GM18951 (cell line): ENCODE measurements around the gene WWOX.

Experiments
- POLR2A ChIP-seq: IDR thresholded peaks from 4 replicates; pipeline ENCODE4 v1.6.1; 2011; ENCODE audit warnings: mild to moderate bottlenecking; ENCODE audit not compliant: insufficient read length, insufficient read depth; ENCODE audit errors: extremely low read depth
- in situ Hi-C: fragments of 300-500 bp; cut with MboI; formaldehyde crosslinking; loops from one replicate; pipeline ENCODE4 v1.12.0; 2022; ENCODE audit warnings: low sequenced_read_pairs, mixed read lengths, inconsistent platforms; ENCODE audit not compliant: unreplicated experiment

Gene WWOX

DNA sequence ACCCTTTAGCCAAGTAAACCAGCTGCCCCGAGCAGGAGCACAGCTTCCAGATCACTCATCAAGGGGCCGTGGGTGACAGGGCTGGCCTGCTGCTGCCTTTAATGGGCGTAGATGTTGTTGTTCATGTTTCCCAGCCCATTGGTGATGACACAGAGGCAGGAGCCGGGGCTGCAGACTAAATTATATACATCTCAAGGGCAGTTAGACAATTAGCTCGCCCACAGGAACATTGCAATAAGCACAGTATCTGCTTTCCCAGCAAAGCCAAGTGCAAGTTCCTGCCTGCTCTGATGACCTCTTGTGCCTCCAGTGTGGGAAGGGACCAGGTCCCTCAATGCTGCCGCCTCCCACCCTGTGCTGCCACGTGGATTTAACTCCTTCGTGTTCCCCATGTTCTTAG lies 1015.3 kb downstream of the WWOX start:
- in situ Hi-C loops: no loop called here
- TF ChIP-seq POLR2A: no peak

GRCh38 chr16:79121906-79122305 lies 1022.5 kb downstream of the WWOX start:
- in situ Hi-C loops: no loop called here
- TF ChIP-seq POLR2A: no peak

GRCh38 chr16:79122343-79122742 lies 1022.9 kb downstream of the WWOX start:
- no peak for TF ChIP-seq POLR2A
- in situ Hi-C loops: no loop called here

DNA sequence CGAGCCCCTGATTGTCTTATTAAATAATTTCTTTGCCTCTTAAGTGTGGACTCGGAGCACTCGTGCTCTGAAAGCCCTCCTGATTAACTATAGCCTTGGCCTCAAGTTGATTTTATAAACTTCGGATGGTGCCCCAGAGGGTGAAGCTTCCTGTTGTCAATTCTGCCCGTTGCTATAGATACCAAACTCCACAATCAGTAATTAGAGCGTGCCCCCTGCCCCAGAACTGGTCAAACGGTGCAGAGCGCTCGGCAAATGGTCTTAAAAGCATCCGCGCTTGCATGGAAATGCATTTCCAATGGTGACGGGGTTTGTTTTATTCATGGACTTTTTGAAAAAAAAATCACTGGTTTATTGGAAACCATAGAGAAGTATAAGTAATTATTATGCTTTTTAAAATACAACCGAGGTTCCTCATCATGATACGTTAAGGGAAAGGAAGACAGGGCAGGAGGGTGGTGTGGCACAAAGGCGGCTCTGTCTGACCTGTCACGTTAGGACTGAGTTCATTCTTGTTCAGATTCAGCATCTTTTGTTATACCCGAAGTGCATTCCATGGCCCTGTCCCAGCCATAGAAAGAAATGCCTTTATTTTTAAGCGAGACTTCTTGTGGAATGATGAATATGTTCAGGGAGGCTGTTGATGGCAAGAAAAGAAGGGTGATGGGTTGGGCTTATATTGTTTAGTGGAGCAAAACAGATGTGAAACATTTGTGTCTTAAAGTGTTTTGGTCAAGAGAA lies 1024.7 kb downstream of the WWOX start:
- TF ChIP-seq POLR2A: no peak

GRCh38 chr16:79127766-79128165 lies 1028.3 kb downstream of the WWOX start:
- in situ Hi-C loops: no loop called here

More for the DNA sequence above, 1024.7 kb downstream of the WWOX start:
- in situ Hi-C loops: no loop called here

GRCh38 chr16:79128706-79129105 lies 1029.3 kb downstream of the WWOX start:
- TF ChIP-seq POLR2A: no peak
- in situ Hi-C loops: no loop called here

More at GRCh38 chr16:79127766-79128165, 1028.3 kb downstream of the WWOX start:
- no peak for TF ChIP-seq POLR2A

DNA sequence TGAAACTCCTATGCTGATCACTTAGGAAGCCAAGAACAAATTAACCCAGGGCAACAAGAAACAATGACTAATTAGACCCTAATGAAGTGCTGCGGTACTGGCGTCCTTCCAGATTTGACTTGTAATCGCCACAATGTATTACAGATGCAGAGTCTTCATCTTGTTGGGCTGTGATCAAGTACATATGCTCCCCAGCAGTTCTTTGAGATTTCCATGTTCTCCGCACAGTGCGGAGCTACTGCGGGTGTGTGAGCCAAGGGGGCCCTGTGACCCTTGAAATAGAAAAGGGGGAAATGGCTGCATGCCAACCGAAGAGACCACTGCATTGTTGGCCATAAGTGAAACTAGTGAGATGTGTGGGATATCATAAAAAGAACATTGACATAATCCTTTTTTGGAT lies 1031.2 kb downstream of the WWOX start:
- in situ Hi-C loops: no loop called here
- no peak for TF ChIP-seq POLR2A

- in situ Hi-C loops: no loop called here
- TF ChIP-seq POLR2A: no peak
These were observed 1032.0 kb downstream of the WWOX start for GRCh38 chr16:79131321-79132075.

GRCh38 chr16:79132701-79133100 lies 1033.2 kb downstream of the WWOX start:
- TF ChIP-seq POLR2A: no peak
- in situ Hi-C loops: no loop called here

GRCh38 chr16:79134300-79134699 lies 1034.8 kb downstream of the WWOX start:
- in situ Hi-C loops: no loop called here
- no peak for TF ChIP-seq POLR2A

DNA sequence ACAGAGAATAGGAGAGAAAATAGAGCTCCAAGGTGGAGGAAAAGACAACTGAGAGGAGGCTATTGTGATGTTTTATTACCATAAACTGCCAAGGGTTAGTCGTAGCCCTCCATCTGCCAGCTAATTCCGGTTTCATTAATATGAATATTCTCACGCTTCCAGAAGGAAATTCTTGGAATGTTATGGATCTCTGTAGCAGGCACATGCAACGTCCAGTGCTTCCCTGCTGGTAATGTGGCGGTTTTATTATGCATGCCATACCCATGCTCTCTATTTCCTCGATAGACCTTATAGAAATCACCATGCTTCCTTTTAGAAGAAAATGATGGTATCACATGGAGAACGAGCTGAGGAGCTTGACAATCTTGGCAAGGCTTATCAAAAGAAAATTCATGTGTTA lies 1037.5 kb downstream of the WWOX start:
- in situ Hi-C loops: no loop called here
- no peak for TF ChIP-seq POLR2A

GRCh38 chr16:79137426-79137939 lies 1038.0 kb downstream of the WWOX start:
- in situ Hi-C loops: no loop called here
- no peak for TF ChIP-seq POLR2A

DNA sequence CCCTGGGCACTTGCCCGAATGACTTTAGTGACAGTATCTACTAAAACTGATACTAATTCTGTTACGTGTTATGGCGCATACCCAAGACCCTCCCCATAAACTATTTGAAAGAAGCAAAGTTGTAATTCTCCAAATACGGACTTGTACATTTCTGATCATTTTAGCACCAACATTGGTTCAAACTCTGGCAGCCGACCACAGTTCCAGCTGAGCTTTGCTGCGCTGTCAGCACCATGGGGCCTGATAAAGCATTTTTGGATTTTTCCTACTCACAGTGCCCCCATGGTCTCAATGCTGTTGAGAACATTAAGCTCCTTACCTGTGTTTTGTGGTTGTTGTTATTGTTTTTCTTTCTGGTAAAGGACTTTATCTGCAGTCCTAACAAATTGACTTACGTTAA lies 1040.3 kb downstream of the WWOX start:
- in situ Hi-C loops: no loop called here
- no peak for TF ChIP-seq POLR2A

DNA sequence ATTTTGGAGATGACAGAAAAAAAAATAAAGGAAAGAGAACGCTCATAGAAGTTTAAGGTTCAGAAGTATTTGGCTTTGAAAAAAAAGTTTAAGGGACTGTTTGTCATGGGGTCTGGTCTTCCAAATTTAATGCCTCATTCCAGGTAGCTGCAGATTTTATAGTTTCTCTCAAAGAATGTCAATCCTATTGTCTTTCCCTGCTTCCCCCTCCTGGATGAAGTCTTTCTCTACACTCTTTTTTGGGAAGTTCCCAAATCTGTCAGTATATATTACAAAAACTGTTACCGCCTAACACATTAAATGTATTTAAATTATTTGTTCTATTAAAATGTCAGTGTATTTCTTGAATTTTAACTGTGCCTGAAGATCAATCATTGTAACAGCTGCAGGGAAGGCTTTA lies 1043.6 kb downstream of the WWOX start:
- in situ Hi-C loops: no loop called here
- TF ChIP-seq POLR2A: no peak

DNA sequence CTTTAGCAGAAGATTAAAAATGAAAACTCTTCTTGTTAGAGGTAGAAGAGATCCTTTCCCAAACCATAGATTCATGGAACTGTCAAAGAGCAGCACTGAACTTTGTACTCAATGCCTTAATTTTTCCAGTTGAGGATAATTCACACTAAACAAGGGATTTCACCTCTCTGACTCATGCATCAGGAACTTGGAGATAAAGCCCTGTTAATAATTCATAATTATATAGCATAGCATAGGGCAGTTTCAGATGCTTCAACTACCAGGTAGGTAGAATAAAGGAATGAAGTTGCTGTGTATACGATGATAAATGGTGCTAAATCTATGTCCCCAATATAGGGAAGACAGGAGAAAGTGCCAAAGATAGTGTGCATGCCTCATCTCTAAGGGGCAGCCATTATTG lies 1050.7 kb downstream of the WWOX start:
- no peak for TF ChIP-seq POLR2A
- in situ Hi-C loops: no loop called here
